ENCODE data around the gene SLC39A11. TPM values are rescaled to one million over a fixed set of nuclear protein-coding genes. Genes with fewer than 3 reads are reported as not detected.
A peak's percentile ranks its signal among the peaks of the same experiment; 100 is the strongest.
"Not testable (repeated sequence)": the region's sequence is repeated elsewhere in the genome, so short reads cannot be mapped to it uniquely, and the experiment has no call there.

The SLC39A11 gene
- total RNA-seq, result 10 to 100 TPM; 21.5 to 26.4 TPM

GRCh38 chr17:73092523-73093135 is at the start of gene SLC39A11:
Gene SLC39A11 (minus strand): TSS chr17:73092688. CDS start chr17:73088764, 3,924 bp downstream.
- DNase-seq (peak; percentile 93), ATAC-seq (replicated peaks in 1 of 2) (peak; percentile 98 to 99)
- H3K4me3 Mint-ChIP-seq, result peak within 1 kb of the TSS; percentile 95 to 99
- peak within 1 kb of the TSS; percentile 88 for H3K27ac Mint-ChIP-seq
- H3K27me3 Mint-ChIP-seq (ENCODE audit: low read depth), result peaks cover 14% of the 10 kb centered on the region
- H3K36me3 Mint-ChIP-seq (ENCODE audit: insufficient read depth in 2 of 2), result peaks cover 0 to 3% of the 10 kb centered on the region in 2 donors
- H3K4me1 Mint-ChIP-seq (ENCODE audit: low read depth), result peaks cover 31% of the 10 kb centered on the region
- H3K9me3 Mint-ChIP-seq, result no peaks in the 10 kb centered on the region

- Mint-ChIP-seq H3K4me3 (no peak overlapping the region), H3K27me3 (ENCODE audit: low read depth) (no peaks in the 10 kb centered on the region), H3K36me3 (ENCODE audit: insufficient read depth in 2 of 2) (peaks cover 11 to 14% of the 10 kb centered on the region in 2 donors), H3K9me3 (peaks cover 12 to 13% of the 10 kb centered on the region in 2 donors), H3K27ac (no peak overlapping the region), H3K4me1 (ENCODE audit: low read depth) (peaks cover 18% of the 10 kb centered on the region)
- DNase-seq (no peak), ATAC-seq (replicated peaks in 1 of 2) (no peak)
Measured at GRCh38 chr17:73141411-73141810, 48.9 kb upstream of the SLC39A11 start.

GRCh38 chr17:73140566-73140965 is 48.1 kb upstream of the SLC39A11 start:
- no peak for ATAC-seq (replicated peaks in 1 of 2)
- no peaks in the 10 kb centered on the region for H3K27me3 Mint-ChIP-seq (ENCODE audit: low read depth)
- no peak overlapping the region for H3K27ac Mint-ChIP-seq
- H3K36me3 Mint-ChIP-seq (ENCODE audit: insufficient read depth in 2 of 2), result peaks cover 6 to 8% of the 10 kb centered on the region in 2 donors
- no peak for DNase-seq
- peaks cover 18% of the 10 kb centered on the region for H3K4me1 Mint-ChIP-seq (ENCODE audit: low read depth)
- no peak overlapping the region for H3K4me3 Mint-ChIP-seq
- H3K9me3 Mint-ChIP-seq, result peaks cover 6 to 7% of the 10 kb centered on the region in 2 donors

GRCh38 chr17:73139296-73139695 is 46.8 kb upstream of the SLC39A11 start:
- DNase-seq (no peak), ATAC-seq (replicated peaks in 1 of 2) (no peak)
- Mint-ChIP-seq H3K4me3 (no peak overlapping the region), H3K36me3 (ENCODE audit: insufficient read depth in 2 of 2) (peaks cover 0 to 5% of the 10 kb centered on the region in 2 donors), H3K9me3 (peaks cover 0 to 5% of the 10 kb centered on the region in 2 donors), H3K4me1 (ENCODE audit: low read depth) (peaks cover 18% of the 10 kb centered on the region), H3K27me3 (ENCODE audit: low read depth) (no peaks in the 10 kb centered on the region), H3K27ac (no peak overlapping the region)

- Mint-ChIP-seq H3K4me3 (no peak overlapping the region), H3K36me3 (ENCODE audit: insufficient read depth in 2 of 2) (no peaks in the 10 kb centered on the region), H3K27me3 (ENCODE audit: low read depth) (no peaks in the 10 kb centered on the region), H3K9me3 (no peaks in the 10 kb centered on the region), H3K27ac (no peak overlapping the region), H3K4me1 (ENCODE audit: low read depth) (peaks cover 18% of the 10 kb centered on the region)
- DNase-seq (no peak), ATAC-seq (replicated peaks in 1 of 2) (no peak)
Measured at GRCh38 chr17:73138541-73139138, 46.2 kb upstream of the SLC39A11 start.

GRCh38 chr17:73137376-73137775 is 44.9 kb upstream of the SLC39A11 start:
- Mint-ChIP-seq H3K4me3 (no peak overlapping the region), H3K36me3 (ENCODE audit: insufficient read depth in 2 of 2) (no peaks in the 10 kb centered on the region), H3K27me3 (ENCODE audit: low read depth) (no peaks in the 10 kb centered on the region), H3K4me1 (ENCODE audit: low read depth) (peaks cover 6% of the 10 kb centered on the region), H3K9me3 (no peaks in the 10 kb centered on the region), H3K27ac (no peak overlapping the region)
- ATAC-seq (replicated peaks in 1 of 2) (no peak), DNase-seq (no peak)

GRCh38 chr17:73135766-73136165 is 43.3 kb upstream of the SLC39A11 start:
- Mint-ChIP-seq H3K27me3 (ENCODE audit: low read depth) (no peaks in the 10 kb centered on the region), H3K4me3 (no peak overlapping the region), H3K9me3 (no peaks in the 10 kb centered on the region), H3K36me3 (ENCODE audit: insufficient read depth in 2 of 2) (no peaks in the 10 kb centered on the region), H3K4me1 (ENCODE audit: low read depth) (peaks cover 3% of the 10 kb centered on the region), H3K27ac (no peak overlapping the region)
- no peak for DNase-seq
- no peak for ATAC-seq (replicated peaks in 1 of 2)

GRCh38 chr17:73133911-73134649 is 41.6 kb upstream of the SLC39A11 start:
- no peaks in the 10 kb centered on the region for H3K27me3 Mint-ChIP-seq (ENCODE audit: low read depth)
- ATAC-seq (replicated peaks in 1 of 2), result no peak
- no peak overlapping the region for H3K27ac Mint-ChIP-seq

GRCh38 chr17:73132085-73132492 is 39.6 kb upstream of the SLC39A11 start:
- Mint-ChIP-seq H3K4me1 (ENCODE audit: low read depth) (no peaks in the 10 kb centered on the region), H3K27ac (no peak overlapping the region), H3K4me3 (no peak overlapping the region), H3K27me3 (ENCODE audit: low read depth) (no peaks in the 10 kb centered on the region), H3K9me3 (no peaks in the 10 kb centered on the region), H3K36me3 (ENCODE audit: insufficient read depth in 2 of 2) (no peaks in the 10 kb centered on the region)
- ATAC-seq (replicated peaks in 1 of 2) (no peak), DNase-seq (no peak)

More at GRCh38 chr17:73133911-73134649, 41.6 kb upstream of the SLC39A11 start:
- no peaks in the 10 kb centered on the region for H3K36me3 Mint-ChIP-seq (ENCODE audit: insufficient read depth in 2 of 2)
- no peaks in the 10 kb centered on the region for H3K9me3 Mint-ChIP-seq
- DNase-seq, result no peak
- no peak overlapping the region for H3K4me3 Mint-ChIP-seq
- H3K4me1 Mint-ChIP-seq (ENCODE audit: low read depth), result no peaks in the 10 kb centered on the region

GRCh38 chr17:73131439-73131838 is 39.0 kb upstream of the SLC39A11 start:
- H3K27ac Mint-ChIP-seq; DNase-seq; H3K4me3 Mint-ChIP-seq; H3K36me3 Mint-ChIP-seq (ENCODE audit: insufficient read depth in 2 of 2); ATAC-seq (replicated peaks in 1 of 2); H3K4me1 Mint-ChIP-seq (ENCODE audit: low read depth); H3K9me3 Mint-ChIP-seq; H3K27me3 Mint-ChIP-seq (ENCODE audit: low read depth): not testable (repeated sequence)

GRCh38 chr17:73130977-73131376 is 38.5 kb upstream of the SLC39A11 start:
- no peaks in the 10 kb centered on the region for H3K36me3 Mint-ChIP-seq (ENCODE audit: insufficient read depth in 2 of 2)
- no peaks in the 10 kb centered on the region for H3K27me3 Mint-ChIP-seq (ENCODE audit: low read depth)
- no peak for ATAC-seq (replicated peaks in 1 of 2)
- no peaks in the 10 kb centered on the region for H3K4me1 Mint-ChIP-seq (ENCODE audit: low read depth)
- no peak for DNase-seq
- no peaks in the 10 kb centered on the region for H3K9me3 Mint-ChIP-seq
- no peak overlapping the region for H3K27ac Mint-ChIP-seq
- H3K4me3 Mint-ChIP-seq, result no peak overlapping the region

GRCh38 chr17:73128496-73128895 is 36.0 kb upstream of the SLC39A11 start:
- no peaks in the 10 kb centered on the region for H3K27me3 Mint-ChIP-seq (ENCODE audit: low read depth)
- H3K36me3 Mint-ChIP-seq (ENCODE audit: insufficient read depth in 2 of 2), result no peaks in the 10 kb centered on the region
- H3K27ac Mint-ChIP-seq, result no peak overlapping the region
- no peaks in the 10 kb centered on the region for H3K4me1 Mint-ChIP-seq (ENCODE audit: low read depth)
- DNase-seq, result no peak
- no peak for ATAC-seq (replicated peaks in 1 of 2)
- no peaks in the 10 kb centered on the region for H3K9me3 Mint-ChIP-seq
- no peak overlapping the region for H3K4me3 Mint-ChIP-seq

GRCh38 chr17:73126716-73127473 is 34.4 kb upstream of the SLC39A11 start:
- DNase-seq (no peak), ATAC-seq (replicated peaks in 1 of 2) (no peak)
- Mint-ChIP-seq H3K27ac (no peak overlapping the region), H3K4me1 (ENCODE audit: low read depth) (no peaks in the 10 kb centered on the region), H3K27me3 (ENCODE audit: low read depth) (no peaks in the 10 kb centered on the region), H3K4me3 (no peak overlapping the region), H3K9me3 (no peaks in the 10 kb centered on the region), H3K36me3 (ENCODE audit: insufficient read depth in 2 of 2) (no peaks in the 10 kb centered on the region)

Measured in activated T-cell treated with anti-CD3 and anti-CD28 coated beads, Interleukin-2, amount 50 U/mL, for 72 hours (primary cell).